NB4 (cell line): ENCODE results near the gene ZRANB3.

Experiments
- CTCF ChIP-seq: IDR thresholded peaks from one replicate; pipeline ENCODE4 v1.5.1; 2012; ENCODE audit warnings: low read depth, low read length
- MAX ChIP-seq: IDR thresholded peaks from 2 replicates; pipeline ENCODE4 v1.6.1; 2011; ENCODE audit warnings: low read depth, low read length
- POLR2A ChIP-seq: IDR thresholded peaks from 2 replicates; pipeline ENCODE4 v1.6.1; 2011; ENCODE audit warnings: mild to moderate bottlenecking; ENCODE audit not compliant: insufficient read length; ENCODE audit errors: extremely low read depth

- TF ChIP-seq CTCF: no peak
- TF ChIP-seq POLR2A: peak; percentile 50
- TF ChIP-seq MAX: peak; percentile 73
These were observed at the start of gene ZRANB3 for GRCh38 chr2:135530313-135531230.
